HepG2 (cell line): ENCODE results near the gene GRID1. TPM values are rescaled to one million over a fixed set of nuclear protein-coding genes. Genes with fewer than 3 reads are reported as not detected.

Source experiments
- CEBPZ ChIP-seq: IDR thresholded peaks from 2 replicates; pipeline ENCODE4 v1.6.1; 2012; ENCODE audit warnings: low read length, improper control_type of control experiment
- CREB3 ChIP-seq: sonication (generic); formaldehyde crosslinking; IDR thresholded peaks from 2 replicates; pipeline ENCODE4 v1.5.0; 2020; ENCODE audit warnings: missing genetic modification reagents
- FOXO4 ChIP-seq: sonication (generic); formaldehyde crosslinking; conservative IDR thresholded peaks from 2 replicates; pipeline ENCODE4 v1.8.1; 2023; ENCODE audit warnings: missing genetic modification reagents
- HOXA7 ChIP-seq: sonication (generic); formaldehyde crosslinking; IDR thresholded peaks from 2 replicates; pipeline ENCODE4 v1.8.1; 2022; ENCODE audit warnings: mild to moderate bottlenecking, missing genetic modification reagents, moderate library complexity
- MIER2 ChIP-seq: IDR thresholded peaks from 2 replicates; pipeline ENCODE4 v1.6.1; 2016; ENCODE audit warnings: missing biosample characterization, missing genetic modification reagents
- NR1H2 ChIP-seq: sonication (generic); formaldehyde crosslinking; IDR thresholded peaks from 2 replicates; pipeline ENCODE4 v1.8.1; 2022; ENCODE audit warnings: low read depth, missing genetic modification reagents, borderline replicate concordance
- RARA ChIP-seq: IDR thresholded peaks from 2 replicates; pipeline ENCODE4 v1.6.1; 2016; ENCODE audit warnings: missing genetic modification reagents, missing compliant biosample characterization
- SKIL ChIP-seq: sonication (generic); formaldehyde crosslinking; IDR thresholded peaks from 2 replicates; pipeline ENCODE4 v1.8.0; 2022; ENCODE audit warnings: missing genetic modification reagents, mild to moderate bottlenecking, moderate library complexity, borderline replicate concordance
- STAT5B ChIP-seq: sonication (generic); formaldehyde crosslinking; IDR thresholded peaks from 2 replicates; pipeline ENCODE4 v1.4.0; 2020; ENCODE audit warnings: missing genetic modification reagents
- TMF1 ChIP-seq: sonication (generic); formaldehyde crosslinking; IDR thresholded peaks from 2 replicates; pipeline ENCODE4 v1.8.1; 2022; ENCODE audit warnings: low read depth, missing genetic modification reagents
- WIZ ChIP-seq: sonication (generic); formaldehyde crosslinking; IDR thresholded peaks from 2 replicates; pipeline ENCODE4 v1.5.1; 2020; ENCODE audit warnings: mild to moderate bottlenecking, missing genetic modification reagents
- ZBTB25 ChIP-seq: IDR thresholded peaks from 2 replicates; pipeline ENCODE4 v1.6.1; 2018; ENCODE audit warnings: missing genetic modification reagents
- ZNF512 ChIP-seq: sonication (generic); formaldehyde crosslinking; IDR thresholded peaks from 2 replicates; pipeline ENCODE4 v1.4.0; 2020; ENCODE audit warnings: mild to moderate bottlenecking, missing genetic modification reagents
- ZNF557 ChIP-seq: sonication (generic); formaldehyde crosslinking; IDR thresholded peaks from 2 replicates; pipeline ENCODE4 v1.4.0; 2020; ENCODE audit warnings: missing genetic modification reagents
- ZNF766 ChIP-seq: sonication (generic); formaldehyde crosslinking; IDR thresholded peaks from 2 replicates; pipeline ENCODE4 v1.5.0; 2020; ENCODE audit warnings: missing genetic modification reagents, borderline replicate concordance
- ZNF841 ChIP-seq: sonication (generic); formaldehyde crosslinking; IDR thresholded peaks from 2 replicates; pipeline ENCODE4 v1.8.1; 2023; ENCODE audit warnings: missing genetic modification reagents, borderline replicate concordance
- polyA plus RNA-seq, 8 experiments: library from polyadenylated mRNA; depleted of rRNA in 3 of 8; stranded (reverse) in 7 of 8; unstranded in 1 of 8; fragments of >200 nt; fragmentation: Illumina TruSeq in 4 of 8; extraction: Trizol in 4 of 8; gene quantifications; 2 replicates each; pipeline versions ENCODE4 v1.2.1 to v1.2.3, GENCODE V29; 2011 to 2016; ENCODE audit warnings: low read depth in 4 of 8, missing spikeins in 1 of 8, mixed read lengths in 1 of 8; ENCODE audit not compliant: insufficient read depth in 1 of 8
- total RNA-seq, 5 experiments: library from RNA; depleted of rRNA; stranded (reverse); fragments of >200 nt; fragmentation: Illumina TruSeq; extraction: Trizol; gene quantifications; 2 replicates each; pipeline ENCODE4 v1.2.3, GENCODE V29; 2016; ENCODE audit warnings: low read depth in 1 of 5

GRID1 gene
- total and polyA plus RNA-seq, 2 of the 13 experiments (the other 11 are each of a cell fraction or from before 2014, with no cell fraction given): 0.05 TPM; not detected in 1

GRCh38 chr10:86306628-86307278 lies 59.8 kb downstream of the GRID1 start (continued):
- TF ChIP-seq ZNF557 (CRISPR knock-in tag): no peak
- no peak for TF ChIP-seq ZNF512 (CRISPR knock-in tag)
- peak; percentile 19; the same call in 1 of the 2 replicates for TF ChIP-seq RARA (CRISPR knock-in tag)
- no peak for TF ChIP-seq TMF1 (CRISPR knock-in tag)
- TF ChIP-seq CREB3 (CRISPR knock-in tag): no peak
- TF ChIP-seq HOXA7 (CRISPR knock-in tag): no peak
- no peak for TF ChIP-seq NR1H2
- no peak for TF ChIP-seq ZNF766
- TF ChIP-seq FOXO4 (CRISPR knock-in tag): 0 out of 2 replicates have a peak, but pooled peaks have one; percentile 12
- peak; percentile 79 for TF ChIP-seq WIZ (CRISPR knock-in tag)
- no peak for TF ChIP-seq SKIL (CRISPR knock-in tag)
- peak; percentile 97 for TF ChIP-seq MIER2 (CRISPR knock-in tag)
- TF ChIP-seq ZNF841 (CRISPR knock-in tag): no peak
- TF ChIP-seq STAT5B (CRISPR knock-in tag): no peak
- TF ChIP-seq CEBPZ: no peak
- 0 out of 2 replicates have a peak, but pooled peaks have one; percentile 26 for TF ChIP-seq ZBTB25 (CRISPR knock-in tag)
